ENCODE results near the gene ABCD3.
"Not testable (repeated sequence)": the region's sequence is repeated elsewhere in the genome, so short reads cannot be mapped to it uniquely, and the experiment has no call there.

DNA sequence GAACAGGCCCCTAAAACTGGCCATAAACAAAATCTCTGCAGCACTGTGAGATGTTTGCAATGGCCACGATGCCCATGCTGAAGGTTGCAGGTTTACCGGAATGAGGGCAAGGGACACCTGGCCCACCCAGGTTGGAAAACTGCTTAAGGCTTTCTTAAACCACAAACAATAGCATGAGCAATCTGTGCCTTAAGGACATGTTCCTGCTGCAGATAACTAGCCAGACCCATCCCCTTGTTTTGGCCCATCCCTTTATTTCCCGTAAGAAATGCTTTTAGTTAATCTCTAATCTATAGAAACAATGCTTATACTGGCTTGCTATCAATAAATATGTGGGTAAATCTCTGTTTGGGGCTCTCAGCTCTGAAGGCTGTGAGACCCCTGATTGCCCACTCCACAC is 26.6 kb downstream of the ABCD3 start:
- TF ChIP-seq, protein P1, sequence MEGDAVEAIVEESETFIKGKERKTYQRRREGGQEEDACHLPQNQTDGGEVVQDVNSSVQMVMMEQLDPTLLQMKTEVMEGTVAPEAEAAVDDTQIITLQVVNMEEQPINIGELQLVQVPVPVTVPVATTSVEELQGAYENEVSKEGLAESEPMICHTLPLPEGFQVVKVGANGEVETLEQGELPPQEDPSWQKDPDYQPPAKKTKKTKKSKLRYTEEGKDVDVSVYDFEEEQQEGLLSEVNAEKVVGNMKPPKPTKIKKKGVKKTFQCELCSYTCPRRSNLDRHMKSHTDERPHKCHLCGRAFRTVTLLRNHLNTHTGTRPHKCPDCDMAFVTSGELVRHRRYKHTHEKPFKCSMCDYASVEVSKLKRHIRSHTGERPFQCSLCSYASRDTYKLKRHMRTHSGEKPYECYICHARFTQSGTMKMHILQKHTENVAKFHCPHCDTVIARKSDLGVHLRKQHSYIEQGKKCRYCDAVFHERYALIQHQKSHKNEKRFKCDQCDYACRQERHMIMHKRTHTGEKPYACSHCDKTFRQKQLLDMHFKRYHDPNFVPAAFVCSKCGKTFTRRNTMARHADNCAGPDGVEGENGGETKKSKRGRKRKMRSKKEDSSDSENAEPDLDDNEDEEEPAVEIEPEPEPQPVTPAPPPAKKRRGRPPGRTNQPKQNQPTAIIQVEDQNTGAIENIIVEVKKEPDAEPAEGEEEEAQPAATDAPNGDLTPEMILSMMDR (IDR thresholded peaks at IDR 0.05) = not testable (repeated sequence)
- TF ChIP-seq POLR2A (IDR thresholded peaks at IDR 0.05) = not testable (repeated sequence)

All from heart left ventricle (tissue), 13 donors.